GM19397 (cell line): ENCODE data around the gene AREL1.

Experiments used
- ATAC-seq: cut with Tn5 transposase; IDR thresholded peaks from one replicate; pipeline ENCODE4 v1.9.1; 2021; ENCODE audit warnings: mild to moderate bottlenecking, moderate library complexity; ENCODE audit not compliant: unreplicated experiment

The AREL1 gene

GRCh38 chr14:74638966-74639365, 73.9 kb downstream of the AREL1 start:
- no peak for ATAC-seq

- no peak for ATAC-seq
These were observed 74.8 kb downstream of the AREL1 start for GRCh38 chr14:74638066-74638465.

GRCh38 chr14:74637178-74637550, 75.7 kb downstream of the AREL1 start:
- no peak for ATAC-seq

GRCh38 chr14:74636424-74637177, 76.3 kb downstream of the AREL1 start:
- no peak for ATAC-seq

GRCh38 chr14:74635847-74636246, 77.0 kb downstream of the AREL1 start:
- ATAC-seq, result no peak

- no peak for ATAC-seq
These were observed 77.9 kb downstream of the AREL1 start for GRCh38 chr14:74634964-74635363.

- no peak for ATAC-seq
These were observed 78.4 kb downstream of the AREL1 start for GRCh38 chr14:74634481-74634880.

- no peak for ATAC-seq
These were observed 81.8 kb downstream of the AREL1 start for GRCh38 chr14:74630881-74631690.

GRCh38 chr14:74628418-74628817, 84.5 kb downstream of the AREL1 start:
- no peak for ATAC-seq

- no peak for ATAC-seq
These were observed 85.8 kb downstream of the AREL1 start for GRCh38 chr14:74627076-74627475.

- ATAC-seq, result no peak
These were observed 90.6 kb downstream of the AREL1 start for GRCh38 chr14:74622257-74622656.

GRCh38 chr14:74621556-74621955, 91.3 kb downstream of the AREL1 start:
- ATAC-seq, result no peak

- ATAC-seq, result no peak
These were observed 92.0 kb downstream of the AREL1 start for GRCh38 chr14:74620923-74621322.

- no peak for ATAC-seq
These were observed 92.4 kb downstream of the AREL1 start for GRCh38 chr14:74620497-74620921.

GRCh38 chr14:74619672-74620131, 93.2 kb downstream of the AREL1 start:
- ATAC-seq, result no peak

GRCh38 chr14:74618078-74618952, 94.6 kb downstream of the AREL1 start:
- ATAC-seq, result no peak

- ATAC-seq, result no peak
These were observed 95.7 kb downstream of the AREL1 start for GRCh38 chr14:74616996-74617700.

GRCh38 chr14:74616507-74616906, 96.4 kb downstream of the AREL1 start:
- no peak for ATAC-seq

GRCh38 chr14:74615735-74616134, 97.1 kb downstream of the AREL1 start:
- ATAC-seq, result no peak
